ENCODE measurements around the gene OR2B6. TPM values are rescaled to one million over a fixed set of nuclear protein-coding genes. Genes with fewer than 3 reads are reported as not detected.

The OR2B6 gene
- total and polyA plus RNA-seq, 2 of the 8 experiments (the other 6 are each of a cell fraction or from before 2014, with no cell fraction given) = 0.26 TPM; not detected in 1

- Histone ChIP-seq H2BK12ac (ENCODE audit: low read depth, low read length) (no peak overlapping the region), H3K23ac (ENCODE audit: insufficient read length) (no peak overlapping the region), H2BK120ac (replicated peaks; ENCODE audit: low read depth, low read length) (no peak overlapping the region), H3K79me1 (ENCODE audit: low read depth, low read length) (no peaks in the 10 kb centered on the region), H3K36me3 (ENCODE audit: control insufficient read depth in 2 of 4, insufficient read depth in 4 of 4, low read length in 3 of 4) (no peaks in the 10 kb centered on the region), H2AK5ac (ENCODE audit: low read depth, low read length) (no peak overlapping the region), H3K79me2 (ENCODE audit: control insufficient read depth in 1 of 2, insufficient read depth in 2 of 2, low read length in 2 of 2) (no peaks in the 10 kb centered on the region), H2BK5ac (ENCODE audit: low read depth, low read length) (no peak overlapping the region), H3K14ac (ENCODE audit: insufficient read length) (no peak overlapping the region), H3K9ac (replicated peaks in 1 of 4; ENCODE audit: extremely low read depth in 1 of 4, low read depth in 3 of 4, low read length in 3 of 4) (no peak overlapping the region), H4K20me1 (replicated peaks in 1 of 2; ENCODE audit: control insufficient read depth in 1 of 2, insufficient read depth in 2 of 2, low read length in 2 of 2) (no peaks in the 10 kb centered on the region), H3K27me3 (replicated peaks in 1 of 4; ENCODE audit: control insufficient read depth in 3 of 4, extremely low read depth in 1 of 4, insufficient read depth in 3 of 4, low read length in 3 of 4) (no peaks in the 10 kb centered on the region), H3K9me3 (ENCODE audit: insufficient read depth in 2 of 2, low read depth in 1 of 2, low read length in 1 of 2) (peaks cover 0 to 6% of the 10 kb centered on the region in 2 experiments; a peak in 1 of 4 replicates), H2BK15ac (ENCODE audit: low read length) (no peak overlapping the region), H3K4me1 (replicated peaks in 1 of 4; ENCODE audit: control insufficient read depth in 3 of 4, insufficient read depth in 4 of 4, low read length in 3 of 4) (no peaks in the 10 kb centered on the region), H3K4me3 (ENCODE audit: extremely low read depth in 1 of 4, insufficient read depth in 2 of 4, low read depth in 3 of 4, low read length in 4 of 4) (no peak overlapping the region), H3K4me2 (ENCODE audit: insufficient read depth in 1 of 2, low read depth in 2 of 2, low read length in 2 of 2) (no peak overlapping the region), H2AFZ (ENCODE audit: low read length) (no peak overlapping the region), H3K56ac (replicated peaks; ENCODE audit: insufficient read length, low read depth, low read length) (no peak overlapping the region), H3K23me2 (ENCODE audit: low read depth, low read length) (no peaks in the 10 kb centered on the region; the same call in 1 of the 2 replicates), H2BK20ac (ENCODE audit: low read length) (no peak overlapping the region), H4K5ac (ENCODE audit: insufficient read length, low read depth, low read length) (no peak overlapping the region), H3K18ac (ENCODE audit: extremely low read depth, low read length) (no peak overlapping the region), H3K4ac (replicated peaks; ENCODE audit: insufficient read length, low read depth, low read length) (no peak overlapping the region), H3K27ac (ENCODE audit: low read depth, low read length) (no peak overlapping the region), H4K8ac (ENCODE audit: extremely low read depth, insufficient read depth, low read length) (no peak overlapping the region), H4K91ac (replicated peaks; ENCODE audit: insufficient read length, low read length) (no peak overlapping the region)
- ChIA-PET POLR2A (ENCODE audit: partially characterized antibody) (no interaction called here), CTCF (ENCODE audit: partially characterized antibody) (no interaction called here)
- DNase-seq (ENCODE audit: low read depth in 1 of 2, low spot score in 2 of 2) (no peak), FAIRE-seq (no peak)
- WGBS, 2 experiments (ENCODE audit: extremely low coverage in 1 of 2, insufficient coverage in 1 of 2, insufficient read length in 1 of 2, insufficient replicate concordance in 2 of 2, low coverage in 1 of 2, low lambda C conversion rate in 2 of 2, missing lambda C conversion rate in 1 of 2) = 92% methylated on average over 2 of the region's 2 CpGs; no CpG with 5 or more reads in 1 of the 2 experiments
- TF ChIP-seq ATF3 (IDR thresholded peaks at IDR 0.05; ENCODE audit: insufficient read depth, low read depth, low read length) (no peak), CTCF (IDR thresholded peaks at IDR 0.05; ENCODE audit: control extremely low read depth in 1 of 3, insufficient read depth in 1 of 3, low read depth in 1 of 3, low read length in 3 of 3) (no peak), SIN3A (conservative IDR thresholded peaks at IDR 0.05 in 1 of 2, IDR thresholded peaks at IDR 0.05 in 1 of 2; ENCODE audit: low read depth in 1 of 2, low read length in 2 of 2) (no peak), RXRA (IDR thresholded peaks at IDR 0.05; ENCODE audit: insufficient read depth, low read depth, low read length) (no peak), SIX5 (IDR thresholded peaks at IDR 0.05; ENCODE audit: low read depth, low read length) (no peak), CREB1 (IDR thresholded peaks at IDR 0.05) (no peak), ZNF274 (IDR thresholded peaks at IDR 0.05; ENCODE audit: borderline replicate concordance, extremely low read depth, low read length) (no peak), SUZ12 (IDR thresholded peaks at IDR 0.05; ENCODE audit: low read length) (no peak), BCL11A (IDR thresholded peaks at IDR 0.05; ENCODE audit: low read depth in 2 of 2, low read length in 2 of 2) (no peak), PHF8 (conservative IDR thresholded peaks at IDR 0.05; ENCODE audit: low read depth, low read length) (no peak), KDM4A (IDR thresholded peaks at IDR 0.05; ENCODE audit: low read depth, low read length, severe bottlenecking) (no peak), SP1 (IDR thresholded peaks at IDR 0.05; ENCODE audit: low read depth, low read length) (no peak)
These were observed 13.4 kb downstream of the OR2B6 start for GRCh38 chr6:27970444-27970843.
